ENCODE data around the gene FBXL16. TPM values are rescaled to one million over a fixed set of nuclear protein-coding genes. Genes with fewer than 3 reads are reported as not detected.

FBXL16 gene
- total RNA-seq, 1 donor: not detected

DNA sequence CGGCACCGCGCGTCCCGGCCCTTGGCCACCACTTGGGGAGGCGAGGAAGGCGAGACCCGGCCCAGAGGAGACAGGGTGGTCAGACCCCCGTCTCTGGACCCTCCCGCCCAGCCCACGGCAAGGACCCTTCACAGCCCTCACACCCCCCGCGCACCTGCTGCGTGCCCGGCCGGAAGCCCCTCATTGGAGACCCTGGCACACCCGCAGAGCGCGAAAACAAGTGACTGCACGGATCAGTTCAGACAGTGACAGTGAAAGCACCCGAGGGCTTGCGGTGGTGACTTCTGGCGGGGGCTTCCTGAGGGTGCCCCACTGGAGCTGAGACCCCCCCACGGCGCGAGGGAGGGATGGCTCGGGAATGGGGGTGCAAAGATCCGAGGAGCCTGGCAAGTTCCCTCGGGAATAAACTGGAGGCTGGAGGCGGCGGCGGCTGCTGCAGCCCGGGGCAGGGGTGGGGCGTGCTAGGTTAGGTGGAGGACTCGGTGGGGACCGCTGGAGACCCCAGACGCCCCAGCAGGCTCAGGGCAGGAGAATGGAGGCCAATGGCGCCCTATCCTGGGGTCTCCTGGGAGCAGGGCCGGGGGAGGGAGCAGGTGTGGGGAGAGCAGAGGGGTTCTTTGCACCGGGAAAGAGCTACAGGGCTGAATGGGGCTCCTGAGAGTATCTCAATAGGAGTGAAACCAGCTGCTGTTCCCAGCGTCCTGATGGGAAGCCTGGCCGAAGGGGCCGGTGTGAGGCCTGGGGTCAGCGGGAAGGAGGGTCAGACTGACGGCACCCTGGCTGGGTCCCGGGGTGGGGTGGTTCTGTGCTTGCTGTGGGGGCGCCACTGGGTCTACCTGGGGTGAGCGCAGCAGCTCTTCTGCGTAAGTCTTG, 824 bp upstream of the FBXL16 start:
- H3K4me1 ChIP-seq (ENCODE audit: insufficient read depth, low read length): peaks cover 6% of the 10 kb centered on the region
- no peak for DNase-seq (ENCODE audit: insufficient read length, low spot score, missing footprints)
- no peak overlapping the region for H3K4me3 ChIP-seq (ENCODE audit: insufficient read depth, low read length)
- H3K9me3 ChIP-seq (ENCODE audit: low read depth, low read length): no peaks in the 10 kb centered on the region
- H3K79me2 ChIP-seq (ENCODE audit: insufficient read depth, low read length): no peaks in the 10 kb centered on the region
- no peak overlapping the region for H3K4me2 ChIP-seq (ENCODE audit: insufficient read depth, low read length)
- no peak overlapping the region for H2AFZ ChIP-seq (ENCODE audit: low read length)
- H4K20me1 ChIP-seq (ENCODE audit: insufficient read depth, low read length): peaks cover 14% of the 10 kb centered on the region
- no peaks in the 10 kb centered on the region for H3K36me3 ChIP-seq (ENCODE audit: insufficient read depth, low read length)
- TF ChIP-seq, protein P1, sequence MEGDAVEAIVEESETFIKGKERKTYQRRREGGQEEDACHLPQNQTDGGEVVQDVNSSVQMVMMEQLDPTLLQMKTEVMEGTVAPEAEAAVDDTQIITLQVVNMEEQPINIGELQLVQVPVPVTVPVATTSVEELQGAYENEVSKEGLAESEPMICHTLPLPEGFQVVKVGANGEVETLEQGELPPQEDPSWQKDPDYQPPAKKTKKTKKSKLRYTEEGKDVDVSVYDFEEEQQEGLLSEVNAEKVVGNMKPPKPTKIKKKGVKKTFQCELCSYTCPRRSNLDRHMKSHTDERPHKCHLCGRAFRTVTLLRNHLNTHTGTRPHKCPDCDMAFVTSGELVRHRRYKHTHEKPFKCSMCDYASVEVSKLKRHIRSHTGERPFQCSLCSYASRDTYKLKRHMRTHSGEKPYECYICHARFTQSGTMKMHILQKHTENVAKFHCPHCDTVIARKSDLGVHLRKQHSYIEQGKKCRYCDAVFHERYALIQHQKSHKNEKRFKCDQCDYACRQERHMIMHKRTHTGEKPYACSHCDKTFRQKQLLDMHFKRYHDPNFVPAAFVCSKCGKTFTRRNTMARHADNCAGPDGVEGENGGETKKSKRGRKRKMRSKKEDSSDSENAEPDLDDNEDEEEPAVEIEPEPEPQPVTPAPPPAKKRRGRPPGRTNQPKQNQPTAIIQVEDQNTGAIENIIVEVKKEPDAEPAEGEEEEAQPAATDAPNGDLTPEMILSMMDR (IDR thresholded peaks at IDR 0.05; ENCODE audit: extremely low read depth, low read depth, low read length): no peak
- peaks cover 70% of the 10 kb centered on the region for H3K27me3 ChIP-seq (ENCODE audit: insufficient read depth, low read length)
- H3K27ac ChIP-seq (ENCODE audit: low read depth, low read length): no peak overlapping the region

DNA sequence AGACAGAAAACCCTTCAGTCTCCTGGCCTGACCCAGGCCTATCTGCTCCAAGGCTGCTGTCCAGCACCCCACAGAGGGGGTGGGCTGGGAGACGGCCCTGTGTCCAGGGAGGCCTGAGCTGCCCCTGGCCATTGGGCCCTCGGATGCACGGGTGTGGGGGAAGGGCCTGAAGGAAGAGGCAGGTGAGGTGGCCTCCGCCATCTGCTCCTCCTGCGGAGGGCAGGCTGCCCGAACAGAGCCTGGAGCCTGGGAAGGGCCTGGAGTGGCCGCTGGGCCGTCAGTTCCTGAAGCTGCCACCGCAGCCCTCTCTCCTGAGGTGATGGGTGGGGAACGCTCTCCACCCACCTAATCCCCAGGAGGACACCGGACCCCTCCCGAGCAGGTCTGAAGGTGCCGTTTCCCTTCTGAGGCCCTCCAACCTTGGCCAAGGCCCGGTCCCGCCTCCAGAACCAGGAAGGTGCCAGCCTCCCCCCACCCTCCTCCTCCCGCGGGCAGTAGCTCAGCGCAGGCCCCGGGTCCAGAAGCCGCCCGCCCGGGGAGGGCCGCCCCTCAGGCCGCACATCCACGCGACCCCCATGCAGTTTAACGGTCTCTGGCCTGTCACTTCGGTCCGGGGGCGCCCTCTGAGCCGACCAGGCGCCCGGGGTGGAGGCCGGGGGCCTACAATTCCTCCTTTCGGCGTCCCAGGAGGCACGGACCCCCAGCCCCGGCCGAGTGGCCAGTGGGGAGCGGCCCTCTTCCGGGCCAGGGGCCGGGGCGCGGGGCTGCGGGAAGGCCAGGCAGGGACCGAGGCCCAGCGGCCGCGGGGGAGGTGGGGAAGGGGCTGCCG, 835 bp downstream of the FBXL16 start:
- TF ChIP-seq, protein P1 (IDR thresholded peaks at IDR 0.05; ENCODE audit: extremely low read depth, low read depth, low read length): no peak
- no peak for DNase-seq (ENCODE audit: insufficient read length, low spot score, missing footprints)
- Histone ChIP-seq H3K4me2 (ENCODE audit: insufficient read depth, low read length) (no peak overlapping the region), H3K79me2 (ENCODE audit: insufficient read depth, low read length) (no peaks in the 10 kb centered on the region), H3K4me1 (ENCODE audit: insufficient read depth, low read length) (peaks cover 3% of the 10 kb centered on the region), H3K36me3 (ENCODE audit: insufficient read depth, low read length) (no peaks in the 10 kb centered on the region), H4K20me1 (ENCODE audit: insufficient read depth, low read length) (peaks cover 15% of the 10 kb centered on the region), H2AFZ (ENCODE audit: low read length) (no peak overlapping the region), H3K27me3 (ENCODE audit: insufficient read depth, low read length) (peaks cover 70% of the 10 kb centered on the region), H3K4me3 (ENCODE audit: insufficient read depth, low read length) (no peak overlapping the region), H3K9me3 (ENCODE audit: low read depth, low read length) (no peaks in the 10 kb centered on the region), H3K27ac (ENCODE audit: low read depth, low read length) (no peak overlapping the region)

DNA sequence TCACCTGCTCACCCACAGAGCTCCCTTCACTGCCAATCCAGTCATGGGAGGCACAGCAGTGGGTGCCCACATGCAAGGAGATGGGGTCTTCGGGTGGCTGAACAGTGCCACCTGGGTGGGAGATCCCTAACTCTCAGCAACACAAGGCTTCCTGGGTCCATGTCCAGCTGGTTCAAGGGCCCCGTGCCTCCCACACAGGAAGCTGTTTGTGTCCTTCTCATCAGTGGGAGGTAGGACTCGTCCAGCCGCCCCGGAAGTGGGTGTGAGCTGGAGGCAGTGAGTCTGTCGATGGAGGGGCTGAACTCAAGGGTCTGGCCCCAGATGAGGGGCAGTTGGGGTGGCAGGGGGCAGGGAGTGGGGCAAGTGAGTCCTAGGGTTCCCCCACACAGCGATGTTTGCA, 1.6 kb downstream of the FBXL16 start:
- H3K4me3 ChIP-seq (ENCODE audit: insufficient read depth, low read length): no peak overlapping the region
- no peaks in the 10 kb centered on the region for H3K36me3 ChIP-seq (ENCODE audit: insufficient read depth, low read length)
- no peaks in the 10 kb centered on the region for H3K4me1 ChIP-seq (ENCODE audit: insufficient read depth, low read length)
- H3K27me3 ChIP-seq (ENCODE audit: insufficient read depth, low read length): peaks cover 69% of the 10 kb centered on the region
- DNase-seq (ENCODE audit: insufficient read length, low spot score, missing footprints): no peak
- H2AFZ ChIP-seq (ENCODE audit: low read length): no peak overlapping the region
- no peaks in the 10 kb centered on the region for H3K9me3 ChIP-seq (ENCODE audit: low read depth, low read length)
- H3K79me2 ChIP-seq (ENCODE audit: insufficient read depth, low read length): no peaks in the 10 kb centered on the region
- H4K20me1 ChIP-seq (ENCODE audit: insufficient read depth, low read length): peaks cover 15% of the 10 kb centered on the region
- TF ChIP-seq, protein P1 (IDR thresholded peaks at IDR 0.05; ENCODE audit: extremely low read depth, low read depth, low read length): no peak
- no peak overlapping the region for H3K27ac ChIP-seq (ENCODE audit: low read depth, low read length)
- no peak overlapping the region for H3K4me2 ChIP-seq (ENCODE audit: insufficient read depth, low read length)

DNA sequence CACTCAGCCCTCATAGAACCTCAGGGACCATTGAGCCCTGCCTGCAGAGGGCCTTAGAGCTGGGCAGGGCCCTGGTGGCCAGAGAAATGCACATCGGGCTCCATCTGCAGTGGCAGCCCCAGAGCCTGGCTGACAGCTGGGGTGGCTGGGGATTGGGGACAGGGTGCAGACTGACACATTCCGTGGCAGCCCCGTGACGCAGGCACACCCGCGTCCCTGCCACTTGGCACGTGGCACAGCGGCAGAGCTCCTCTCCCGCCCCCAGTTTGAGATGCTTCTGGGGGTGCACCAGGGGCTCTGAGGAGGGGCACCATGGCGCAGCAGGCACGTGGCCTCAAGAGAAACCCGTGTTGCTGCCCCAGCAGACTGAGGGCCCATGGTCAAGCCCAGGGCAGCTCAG, 2.2 kb downstream of the FBXL16 start:
- no peak for DNase-seq (ENCODE audit: insufficient read length, low spot score, missing footprints)
- no peak overlapping the region for H3K27ac ChIP-seq (ENCODE audit: low read depth, low read length)
- no peak overlapping the region for H2AFZ ChIP-seq (ENCODE audit: low read length)
- no peak overlapping the region for H3K4me2 ChIP-seq (ENCODE audit: insufficient read depth, low read length)
- no peaks in the 10 kb centered on the region for H3K36me3 ChIP-seq (ENCODE audit: insufficient read depth, low read length)
- peaks cover 15% of the 10 kb centered on the region for H4K20me1 ChIP-seq (ENCODE audit: insufficient read depth, low read length)
- no peak overlapping the region for H3K4me3 ChIP-seq (ENCODE audit: insufficient read depth, low read length)
- H3K4me1 ChIP-seq (ENCODE audit: insufficient read depth, low read length): no peaks in the 10 kb centered on the region
- no peaks in the 10 kb centered on the region for H3K9me3 ChIP-seq (ENCODE audit: low read depth, low read length)
- H3K79me2 ChIP-seq (ENCODE audit: insufficient read depth, low read length): no peaks in the 10 kb centered on the region
- TF ChIP-seq, protein P1 (IDR thresholded peaks at IDR 0.05; ENCODE audit: extremely low read depth, low read depth, low read length): no peak
- H3K27me3 ChIP-seq (ENCODE audit: insufficient read depth, low read length): peaks cover 65% of the 10 kb centered on the region
